HG03103 (cell line): ENCODE data around the gene RNF157.

ENCODE experiments used
- ATAC-seq: cut with Tn5 transposase; IDR thresholded peaks from one replicate; pipeline ENCODE4 v1.9.1; 2021; ENCODE audit warnings: low read depth; ENCODE audit not compliant: unreplicated experiment

Gene RNF157

DNA sequence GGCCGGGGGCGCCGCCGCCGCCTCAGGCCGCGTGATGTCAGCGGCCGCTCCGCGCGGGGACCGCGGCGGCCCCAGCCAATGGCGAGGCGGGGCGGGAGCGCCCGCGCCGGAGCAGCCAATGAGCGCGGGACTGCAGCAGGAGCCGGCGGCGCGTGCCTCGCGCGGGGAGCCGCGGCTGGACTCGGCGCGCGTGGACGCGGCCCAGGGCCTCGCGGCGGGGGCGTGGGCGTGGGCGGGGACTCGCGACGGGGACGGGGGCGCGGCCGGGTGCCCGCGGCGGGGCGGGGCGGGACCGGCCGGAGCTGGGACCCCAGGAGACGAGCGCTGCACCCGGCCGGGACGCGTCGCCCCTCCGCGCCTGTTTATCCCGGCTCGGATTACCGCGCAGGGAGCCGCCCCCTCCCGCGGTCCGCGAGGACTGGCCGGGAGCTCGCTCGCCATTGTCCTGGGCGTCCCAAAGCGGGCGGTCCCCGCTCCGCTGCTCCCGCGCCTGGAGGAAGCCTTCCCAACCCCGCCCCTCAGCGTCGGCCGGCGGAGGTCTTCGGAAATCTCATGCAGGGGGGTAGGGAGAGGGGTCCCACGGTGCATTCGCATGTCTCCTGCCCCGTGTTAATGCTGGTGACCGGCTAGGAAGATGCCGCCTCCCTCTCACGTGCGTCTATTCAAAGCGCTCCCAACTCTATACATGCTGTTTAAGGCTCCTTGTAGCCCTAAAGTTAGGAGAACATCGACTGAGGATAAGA is at the start of gene RNF157:
Gene RNF157 (minus strand): TSS at position 33 of the 743 bp plus-strand sequence. CDS start 253 bp downstream, outside the sequence.
- peak; percentile 52 for ATAC-seq

DNA sequence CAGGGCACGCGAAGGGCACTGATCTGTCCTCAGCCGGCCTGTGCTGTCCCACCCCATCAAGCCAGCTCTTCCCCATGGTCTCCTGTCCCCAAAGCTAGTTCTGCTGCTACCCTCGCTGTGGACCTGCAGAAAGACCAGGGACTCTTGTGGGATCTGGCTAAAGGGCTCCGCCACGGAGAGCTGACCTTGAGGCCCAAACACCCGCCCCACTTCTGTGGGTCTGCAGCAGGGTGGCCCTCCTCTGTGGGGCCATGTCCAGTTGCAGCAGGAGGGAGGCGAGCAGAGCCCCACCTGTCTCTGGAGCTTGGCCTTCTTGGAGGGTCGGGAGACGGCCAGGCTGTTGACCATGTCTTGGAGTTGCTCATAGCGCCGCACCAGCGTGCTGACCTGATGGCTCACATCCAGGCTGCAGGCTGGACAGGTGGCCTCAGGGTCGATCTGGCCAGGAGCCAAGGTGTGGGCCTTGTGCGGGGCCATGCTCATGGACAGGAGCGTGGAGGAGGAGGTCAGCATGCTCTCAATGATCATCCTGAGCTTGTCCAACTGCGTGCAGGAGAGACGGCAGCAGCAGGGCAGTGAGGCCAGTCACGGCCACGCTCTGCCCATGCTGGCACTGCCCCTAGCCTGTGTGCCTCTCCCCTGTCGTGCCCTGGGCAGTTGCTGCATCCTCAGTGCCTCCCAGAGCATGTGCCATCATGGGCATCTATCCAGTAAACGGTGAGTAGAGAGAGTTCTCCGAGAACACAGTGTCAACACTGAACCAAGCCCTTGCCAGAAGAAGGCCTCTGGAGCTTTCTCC is 41.5 kb upstream of the RNF157 start:
- ATAC-seq, result no peak

DNA sequence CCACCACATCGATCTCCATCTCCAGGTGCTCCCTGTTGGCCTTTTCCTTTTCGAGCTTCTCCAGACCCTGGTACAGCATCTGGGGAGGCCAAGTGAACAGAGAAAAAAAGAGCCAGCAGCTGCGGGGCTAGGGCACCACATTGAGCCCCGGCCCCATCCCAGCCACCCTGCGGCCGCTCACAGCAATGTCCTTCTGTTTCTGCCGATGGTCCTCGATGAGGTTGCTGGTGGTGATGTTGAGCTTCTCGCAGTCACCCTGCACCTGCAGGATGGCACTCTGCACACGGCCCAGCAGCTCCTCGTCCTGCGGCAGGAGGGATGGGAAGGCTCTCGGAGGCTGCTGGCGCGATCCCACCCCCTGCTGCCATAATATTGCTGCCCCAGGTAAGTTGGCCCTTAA is 40.4 kb upstream of the RNF157 start:
- no peak for ATAC-seq

DNA sequence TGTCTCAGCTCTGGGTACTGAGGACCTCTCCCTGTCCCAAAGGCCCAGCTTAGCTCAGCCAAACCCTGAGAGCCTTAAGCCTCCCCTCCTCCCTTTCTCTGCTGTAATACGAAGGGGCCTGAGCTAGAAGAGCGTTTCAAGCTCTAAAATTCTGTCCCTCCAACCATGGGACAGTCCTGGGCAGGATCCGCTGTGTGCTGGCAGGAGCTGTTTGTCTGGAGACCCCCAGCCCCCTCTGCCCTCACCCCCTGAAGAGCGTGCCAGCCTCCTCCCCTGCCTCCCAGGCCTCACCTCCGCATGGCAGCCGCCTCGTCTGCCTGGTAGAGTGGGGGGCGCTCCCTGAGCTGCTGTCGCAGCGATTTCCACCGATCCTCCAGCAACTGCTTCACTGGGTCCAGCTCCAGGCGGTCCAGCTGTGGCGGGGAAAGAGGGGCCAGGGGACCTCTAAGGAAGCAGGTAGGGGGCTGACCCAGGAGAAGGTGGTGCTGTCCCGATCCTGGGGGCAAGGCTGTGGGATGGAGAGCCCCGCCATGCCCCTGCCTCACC is 39.5 kb upstream of the RNF157 start:
- no peak for ATAC-seq

DNA sequence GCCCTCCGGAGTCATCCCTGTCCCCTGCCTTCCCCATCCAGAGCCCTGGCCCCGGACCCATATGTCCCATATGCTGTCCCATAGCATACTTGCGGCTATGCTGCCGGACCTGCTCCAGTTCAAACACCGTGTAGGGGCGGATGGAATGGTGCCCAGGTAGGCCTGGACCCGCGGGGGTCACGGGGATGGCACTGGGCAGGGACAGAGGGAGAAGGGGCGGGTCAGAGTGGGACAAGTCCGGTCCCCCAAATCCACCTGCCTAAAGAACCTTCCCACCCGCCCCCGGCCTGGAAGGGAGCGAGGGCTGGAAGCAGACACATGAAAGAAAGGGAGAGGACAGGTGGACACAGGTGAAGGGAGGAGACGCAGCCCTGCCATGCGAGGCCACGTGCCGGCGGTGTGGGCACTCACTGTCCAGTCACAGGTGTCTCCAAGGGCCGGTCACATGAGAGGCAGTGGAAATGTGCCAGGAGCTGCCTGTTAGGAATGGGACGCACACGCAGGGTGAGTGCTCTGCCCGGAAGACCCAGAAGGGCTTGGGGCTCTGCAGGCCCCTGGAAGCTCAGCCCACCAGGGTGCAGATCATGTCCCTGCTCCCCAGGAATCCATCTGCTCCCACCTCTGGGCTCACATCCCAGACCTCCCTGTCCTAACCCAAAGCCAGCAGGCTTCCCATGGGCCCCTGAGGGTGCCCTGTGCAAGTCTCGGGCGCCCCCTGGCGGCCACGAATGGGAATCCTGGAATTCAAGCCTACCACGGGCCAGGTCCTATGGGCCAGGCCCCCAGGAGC is 38.9 kb upstream of the RNF157 start:
- ATAC-seq, result no peak

DNA sequence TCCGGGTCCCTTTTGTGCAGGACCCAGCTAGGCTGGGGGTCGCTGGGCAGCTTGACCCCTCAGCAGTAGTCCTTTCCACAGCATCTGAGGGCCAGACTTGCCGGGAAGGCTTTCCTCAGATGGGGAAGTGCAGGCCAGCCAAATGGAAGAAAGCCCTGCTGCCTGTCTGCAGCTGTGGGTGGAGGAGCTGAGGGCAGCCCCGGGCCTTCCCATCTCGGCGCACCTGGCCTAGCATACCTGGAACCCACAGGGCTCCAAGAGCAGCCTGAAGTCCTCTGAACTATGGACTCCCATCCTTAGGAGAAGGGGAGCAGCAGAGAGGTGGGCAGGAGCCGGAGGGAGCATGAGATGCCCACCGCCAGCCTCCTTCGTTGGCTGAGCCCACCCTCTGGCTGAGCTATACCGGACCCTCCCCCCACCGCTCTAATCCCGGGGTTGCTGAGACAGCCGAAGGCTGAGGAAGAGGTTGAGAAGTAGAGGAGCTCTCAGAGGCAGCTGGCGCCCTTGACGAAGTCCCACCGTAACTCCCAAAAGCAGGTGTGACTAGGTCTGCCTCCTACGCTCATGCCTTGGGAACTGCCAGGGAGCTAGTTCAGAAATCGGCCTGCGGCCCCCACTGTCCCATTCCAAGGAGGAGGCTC is 38.1 kb upstream of the RNF157 start:
- no peak for ATAC-seq

DNA sequence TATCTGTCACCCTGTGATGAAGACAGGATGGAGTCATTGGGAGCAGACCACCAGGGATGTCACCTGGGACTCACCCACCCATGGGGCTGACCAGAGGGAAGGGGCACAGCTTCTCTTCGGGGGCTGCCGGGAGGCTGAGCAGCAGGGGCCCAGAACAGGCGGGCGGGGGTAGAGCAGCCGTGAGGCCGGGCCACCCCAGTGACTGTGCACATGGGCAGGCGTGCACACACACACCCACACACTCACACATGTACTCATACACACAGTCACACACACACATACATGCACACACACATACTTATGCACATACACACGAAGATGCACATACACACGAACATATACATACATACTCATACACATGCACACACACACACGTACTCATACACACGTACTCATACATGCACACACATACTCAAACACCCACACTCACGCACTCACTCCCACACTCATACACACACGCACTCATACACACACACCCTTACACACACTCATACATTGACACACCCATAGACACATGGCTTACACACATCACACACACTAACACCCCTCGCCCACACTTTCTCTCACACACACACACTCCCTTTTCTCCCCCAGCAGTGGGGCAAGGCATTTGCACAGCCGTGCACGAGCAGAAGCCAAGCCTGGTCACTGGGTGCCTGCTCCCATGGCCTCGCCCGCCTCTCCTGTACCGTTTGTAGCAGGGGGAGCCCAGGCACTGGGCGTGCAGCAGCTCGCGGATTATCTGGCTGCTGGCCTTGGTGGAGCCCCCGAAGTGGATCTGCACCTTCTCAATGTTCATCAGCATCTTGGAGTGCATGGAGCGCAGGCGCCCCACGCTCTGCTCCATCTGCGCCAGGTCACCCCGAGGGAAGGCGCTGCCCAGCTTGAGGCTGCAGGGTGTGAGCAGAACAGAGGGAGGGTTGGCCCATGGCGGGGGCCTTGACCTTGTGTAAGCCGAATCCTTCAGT is 37.3 kb upstream of the RNF157 start:
- ATAC-seq, result no peak

DNA sequence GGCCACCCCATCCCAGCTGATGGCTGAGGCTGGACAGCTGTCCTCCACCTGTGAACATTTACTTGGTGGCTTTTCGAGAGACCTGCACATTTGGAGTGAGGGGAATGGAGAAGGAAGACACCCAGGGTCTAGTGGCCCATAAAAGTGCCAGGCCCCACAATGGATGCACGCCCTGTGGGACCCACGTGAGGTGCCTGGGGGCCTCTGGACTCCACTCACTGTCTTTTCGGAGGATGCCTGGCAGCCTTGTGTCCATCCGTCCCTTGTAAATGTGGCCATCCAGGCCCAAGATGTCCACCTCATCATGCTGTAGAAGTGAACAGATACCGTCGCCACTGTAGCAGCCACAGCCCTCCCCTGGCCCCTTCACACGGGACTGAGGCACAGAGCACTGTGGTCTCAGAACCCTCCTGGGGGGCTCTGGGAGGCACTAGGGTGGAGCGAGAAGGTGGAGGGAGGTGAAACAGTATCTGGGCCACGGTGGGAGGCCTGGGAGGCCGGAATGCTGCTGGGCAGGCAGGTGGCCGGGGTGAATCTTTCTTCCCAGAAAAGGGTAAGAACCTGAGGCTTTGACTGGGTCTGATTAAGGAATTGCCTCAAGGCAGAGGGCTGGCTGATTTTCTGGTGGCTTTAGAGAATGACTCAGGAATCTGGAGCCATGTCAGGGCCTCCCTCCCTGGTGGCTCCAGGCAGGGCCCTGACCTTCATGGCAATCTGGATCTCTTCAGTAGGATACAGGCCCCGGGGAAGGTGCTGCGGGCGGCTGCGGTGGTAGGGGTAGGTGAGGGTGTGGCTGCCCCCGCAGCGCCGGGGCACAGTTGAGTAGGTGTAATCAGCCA is 36.4 kb upstream of the RNF157 start:
- no peak for ATAC-seq

DNA sequence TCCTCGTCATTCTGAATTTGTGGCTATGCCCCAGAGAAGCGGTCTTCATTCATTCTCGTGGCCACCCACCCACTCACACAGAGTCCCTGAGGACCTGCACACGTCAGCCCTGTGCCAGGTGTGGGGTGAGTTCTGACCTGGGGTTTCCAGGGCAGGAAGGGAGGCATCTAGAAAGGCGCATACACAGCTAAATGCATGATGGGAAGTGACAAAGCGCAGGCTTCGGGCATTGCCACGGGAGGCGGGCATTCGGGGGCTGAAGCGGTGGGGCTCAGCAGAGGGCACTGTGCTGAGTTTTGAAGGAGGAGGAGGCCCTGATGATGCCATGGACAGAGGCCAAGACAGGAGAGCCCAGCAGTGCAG is 35.8 kb upstream of the RNF157 start:
- no peak for ATAC-seq

DNA sequence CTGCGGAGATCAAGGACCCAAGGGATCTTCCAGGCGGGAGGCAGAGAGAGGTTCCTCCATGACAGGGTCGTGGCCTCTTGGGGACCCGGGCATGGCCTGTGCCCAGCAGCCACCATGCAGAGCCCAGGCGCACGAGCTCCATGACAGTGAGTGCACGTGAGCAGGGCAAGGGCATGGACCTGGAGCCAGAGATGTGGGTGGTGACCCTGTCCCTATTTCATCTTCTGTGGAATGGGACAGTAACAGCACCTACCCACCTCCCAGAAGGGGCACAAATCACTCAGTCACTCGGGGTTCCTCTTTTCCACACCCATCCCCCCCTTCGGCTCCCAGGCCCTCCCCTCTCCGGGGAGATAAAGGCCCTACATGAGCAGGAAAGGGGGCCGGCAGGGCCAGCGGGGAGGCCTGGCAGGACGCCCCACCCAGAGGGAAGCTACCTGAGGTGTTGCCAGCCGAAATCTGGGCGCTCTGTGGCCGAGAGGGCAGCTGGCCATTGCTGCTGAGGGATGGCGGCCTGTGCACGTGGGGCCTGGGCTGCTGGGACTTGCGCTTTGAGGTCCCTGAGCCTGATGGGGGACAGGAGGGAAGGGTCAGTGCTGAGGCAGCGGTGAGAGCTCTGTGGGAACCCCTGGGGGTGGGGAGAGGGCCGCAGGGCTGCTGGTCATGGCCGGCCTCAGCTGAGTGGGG is 35.2 kb upstream of the RNF157 start:
- ATAC-seq, result no peak

DNA sequence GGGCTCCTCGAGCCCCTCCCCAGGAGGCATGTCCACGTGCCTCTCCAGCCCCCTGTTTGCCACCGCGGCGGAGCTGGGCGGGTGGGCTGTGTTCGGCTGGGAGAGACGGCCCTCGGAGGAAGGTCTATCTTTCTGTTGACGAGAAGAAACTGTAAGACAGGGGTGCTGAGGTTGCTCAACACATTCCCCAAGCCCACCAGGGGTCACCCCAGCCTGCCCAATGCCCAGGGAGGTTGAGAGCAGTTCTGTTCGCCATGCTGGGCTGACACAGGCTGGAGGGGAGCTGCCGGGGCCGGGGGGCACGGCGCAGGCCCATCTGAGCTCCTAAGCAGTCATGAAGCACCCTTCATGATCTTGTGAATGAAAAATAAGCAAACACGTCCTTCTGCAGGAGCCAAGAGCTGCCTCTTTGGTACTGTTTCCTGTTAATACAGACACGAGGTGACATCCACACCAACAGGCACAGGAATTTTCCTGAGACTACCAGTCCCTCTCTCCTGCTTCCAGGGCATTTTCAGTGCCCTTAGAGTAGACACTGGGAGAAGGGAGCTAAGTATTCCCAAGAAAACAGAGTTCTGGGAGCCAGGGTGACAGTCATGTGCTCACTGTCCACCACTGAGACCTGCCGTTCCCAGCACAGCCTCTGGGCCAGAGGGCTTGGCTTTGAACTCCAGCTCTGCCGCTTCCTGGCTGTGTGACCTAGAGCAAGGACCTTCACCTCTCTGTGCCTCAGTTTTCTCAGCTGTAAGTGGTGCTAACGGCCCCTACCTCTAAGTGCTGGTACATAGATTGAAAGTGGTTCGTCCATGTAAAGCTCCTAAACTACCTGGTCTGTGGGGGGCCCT is 34.0 kb upstream of the RNF157 start:
- no peak for ATAC-seq

DNA sequence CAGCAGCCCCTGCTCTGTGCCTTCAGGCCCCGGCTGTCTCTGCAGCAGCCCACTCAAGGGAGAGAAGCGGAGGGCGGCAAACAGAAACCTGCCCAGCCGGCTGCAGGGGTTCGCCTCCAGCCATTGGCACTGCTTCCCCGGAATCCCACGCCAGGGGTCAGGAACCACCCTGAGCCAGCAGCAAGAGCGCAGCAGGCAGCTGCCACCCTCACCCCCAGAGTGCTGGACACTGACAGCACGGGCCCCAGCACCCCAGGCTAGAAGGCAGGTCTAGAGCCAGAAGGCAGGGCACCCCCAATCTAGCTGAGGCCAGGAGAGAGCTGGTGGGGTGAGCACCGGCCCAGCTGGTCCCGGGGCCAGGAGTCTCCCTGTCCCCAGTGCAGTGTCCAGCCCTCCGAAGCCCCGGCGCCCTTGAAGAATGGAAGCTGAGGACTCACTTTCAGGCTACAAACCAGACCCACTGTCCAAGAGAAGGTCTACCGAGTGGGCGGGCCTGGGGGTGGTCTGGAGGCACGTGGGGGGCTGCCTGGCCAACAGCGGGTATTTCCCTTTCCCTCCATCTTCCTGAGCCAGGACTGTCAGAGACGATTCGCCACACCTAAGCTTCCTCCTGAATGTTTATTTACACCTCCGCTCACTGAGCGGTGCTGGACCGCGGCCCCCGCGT is 33.3 kb upstream of the RNF157 start:
- ATAC-seq, result no peak

DNA sequence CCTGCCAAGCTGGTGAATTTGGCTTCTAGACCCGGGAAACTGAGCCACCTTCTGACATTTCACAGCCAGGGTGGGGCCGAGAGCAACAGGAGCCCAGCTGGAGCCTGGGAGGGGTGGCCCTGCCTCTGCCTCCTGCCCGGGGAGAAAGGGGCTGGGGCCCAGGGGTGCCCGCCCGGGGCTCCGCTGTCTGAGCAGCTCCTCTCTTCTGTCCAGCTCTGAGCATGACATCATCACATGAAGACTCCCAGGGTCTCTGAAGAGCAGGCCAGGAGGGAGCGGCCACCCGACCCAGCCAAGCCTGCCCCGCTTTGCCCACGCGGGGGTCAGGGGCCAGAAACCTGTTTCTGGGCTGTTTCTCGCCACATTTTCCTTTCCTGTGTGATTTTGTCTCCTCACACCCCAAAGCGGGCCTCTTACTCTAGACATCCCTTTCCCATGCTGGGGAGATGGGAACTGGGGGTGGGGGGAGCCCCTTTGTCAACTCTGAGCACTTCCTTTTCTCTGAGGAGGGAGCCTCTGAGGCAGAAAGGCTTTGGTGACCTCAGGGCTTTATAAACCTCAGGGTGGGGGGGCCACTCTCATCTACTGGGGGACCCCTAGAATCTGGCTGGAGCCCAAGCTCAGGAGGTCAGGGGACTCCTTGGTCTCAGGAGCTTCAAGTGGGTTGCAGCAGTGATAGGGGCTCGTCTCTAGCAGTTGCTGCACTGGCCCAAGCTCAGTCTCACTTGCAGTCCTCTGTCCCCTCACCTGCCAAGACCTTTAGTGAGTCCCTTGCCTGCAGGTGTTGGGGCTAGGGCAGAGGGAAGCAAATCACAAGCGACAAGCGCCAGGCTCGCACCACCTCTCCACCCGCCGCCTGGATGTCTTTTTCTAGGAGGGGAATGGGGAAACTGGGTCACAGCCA is 32.5 kb upstream of the RNF157 start:
- ATAC-seq, result no peak

DNA sequence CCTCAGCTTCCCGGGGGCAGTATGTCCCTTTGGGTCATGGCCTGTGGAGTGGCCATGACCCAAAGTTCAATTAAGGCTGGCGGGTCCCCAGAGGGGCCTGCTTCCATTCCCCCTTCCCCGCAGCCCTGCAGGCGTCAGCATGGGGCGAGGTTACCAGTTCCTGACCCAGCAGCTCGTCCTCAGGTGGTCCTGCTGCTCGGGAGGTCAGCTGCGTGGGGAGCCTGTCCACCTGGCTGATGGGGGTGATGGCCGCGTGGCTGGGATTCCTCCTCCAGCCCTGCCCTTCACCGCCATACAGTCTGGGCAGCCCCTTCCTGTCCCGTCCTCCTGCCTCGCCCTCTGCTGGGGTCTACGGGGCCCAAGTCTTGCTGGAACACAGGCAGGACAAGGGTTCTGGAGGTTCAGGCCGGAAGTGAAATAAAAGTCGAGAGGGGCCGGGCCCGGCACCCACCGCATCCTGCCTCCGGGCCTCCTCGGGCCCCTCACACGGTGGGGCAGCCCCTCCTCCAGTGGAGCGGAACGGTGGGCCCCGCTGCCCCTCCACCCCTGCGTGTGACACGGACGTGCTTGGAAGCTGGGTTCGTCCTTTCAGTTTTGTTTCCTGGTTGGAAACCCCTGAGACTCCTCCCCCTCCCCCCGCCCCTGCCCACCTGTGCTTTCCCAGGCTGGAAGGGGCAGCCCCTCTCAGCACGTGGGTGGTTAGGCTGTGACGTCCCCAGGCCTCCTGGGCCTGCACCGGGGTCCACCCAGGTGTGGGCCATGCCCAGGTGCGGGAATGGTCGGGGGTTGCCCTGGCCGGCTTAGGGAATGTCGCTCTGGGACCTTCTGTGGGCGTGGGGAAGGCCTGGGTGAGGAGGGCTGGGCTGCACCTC is 31.6 kb upstream of the RNF157 start:
- peak; percentile 41 for ATAC-seq
